H1 (cell line): ENCODE measurements around the gene EXOG.

Experiments
- CTCF ChIP-seq, 3 experiments: IDR thresholded peaks; 1 replicate in 2 of 3; 2 replicates in 1 of 3; pipeline versions ENCODE4 v1.5.1 to v1.6.1; 2011; ENCODE audit warnings: low read length in 3 of 3, mild to moderate bottlenecking in 3 of 3, inconsistent platforms in 2 of 3, low read depth in 1 of 3, moderate library complexity in 1 of 3; ENCODE audit not compliant: insufficient read depth in 1 of 3; ENCODE audit errors: control extremely low read depth in 1 of 3
- EGR1 ChIP-seq: IDR thresholded peaks from 2 replicates; pipeline ENCODE4 v1.6.1; 2011; ENCODE audit warnings: low read depth, low read length, borderline replicate concordance
- POLR2A ChIP-seq, 2 experiments: IDR thresholded peaks; 1 replicate in 1 of 2; 2 replicates in 1 of 2; pipeline ENCODE4 v1.6.1; 2011; ENCODE audit warnings: low read depth in 2 of 2, low read length in 2 of 2, mild to moderate bottlenecking in 2 of 2; ENCODE audit errors: control extremely low read depth in 1 of 2
- SP2 ChIP-seq: IDR thresholded peaks from 2 replicates; pipeline ENCODE4 v1.6.1; 2012; ENCODE audit warnings: mild to moderate bottlenecking, low read length, inconsistent platforms
- ZNF274 ChIP-seq: IDR thresholded peaks from 2 replicates; pipeline ENCODE4 v1.7.0; 2012; ENCODE audit warnings: low read length, borderline replicate concordance; ENCODE audit errors: extremely low read depth

- no peak for TF ChIP-seq CTCF (IDR thresholded peaks at IDR 0.05; ENCODE audit: control extremely low read depth in 1 of 3, insufficient read depth in 1 of 3, low read depth in 1 of 3, low read length in 3 of 3)
- no peak for TF ChIP-seq SP2
- no peak for TF ChIP-seq EGR1
- no peak for TF ChIP-seq ZNF274
- TF ChIP-seq POLR2A (IDR thresholded peaks at IDR 0.05; ENCODE audit: control extremely low read depth in 1 of 2, low read depth in 2 of 2, low read length in 2 of 2): no peak
Observed at GRCh38 chr3:38563886-38564270, 67.7 kb downstream of the EXOG start.
